ENCODE data around the gene DESI1. TPM values are rescaled to one million over a fixed set of nuclear protein-coding genes. Genes with fewer than 3 reads are reported as not detected.
A peak's percentile ranks its signal among the peaks of the same experiment; 100 is the strongest.

Gene DESI1
- total RNA-seq, 2 experiments from 2014 or later = 48.0 to 55.1 TPM

- H3K27me3 Mint-ChIP-seq = no peaks in the 10 kb centered on the region
- POLR2A ChIA-PET = interaction anchor here (0.7 to 5.2 kb wide), 7 partner anchors 16 to 495 kb away, joined by 3 to 37 read pairs (median 5); partner anchors contain the start of gene PMM1
Measured at GRCh38 chr22:41621911-41622179, 1.0 kb upstream of the DESI1 start.

GRCh38 chr22:41621099-41621910 lies 462 bp upstream of the DESI1 start, which contains the start of gene XRCC6:
TSS of gene XRCC6 (plus strand) at chr22:41621295. CDS start at chr22:41622005, 710 bp downstream.
- intact Hi-C loops (cut with micrococcal nuclease) = no loop called here
- peak within 1 kb of the TSS; percentile 98 for H3K4me3 Mint-ChIP-seq
- no peaks in the 10 kb centered on the region for H3K27me3 Mint-ChIP-seq
- DNase-seq (peak; percentile 100), ATAC-seq (peak; percentile 95)
- TF ChIP-seq, protein P1, sequence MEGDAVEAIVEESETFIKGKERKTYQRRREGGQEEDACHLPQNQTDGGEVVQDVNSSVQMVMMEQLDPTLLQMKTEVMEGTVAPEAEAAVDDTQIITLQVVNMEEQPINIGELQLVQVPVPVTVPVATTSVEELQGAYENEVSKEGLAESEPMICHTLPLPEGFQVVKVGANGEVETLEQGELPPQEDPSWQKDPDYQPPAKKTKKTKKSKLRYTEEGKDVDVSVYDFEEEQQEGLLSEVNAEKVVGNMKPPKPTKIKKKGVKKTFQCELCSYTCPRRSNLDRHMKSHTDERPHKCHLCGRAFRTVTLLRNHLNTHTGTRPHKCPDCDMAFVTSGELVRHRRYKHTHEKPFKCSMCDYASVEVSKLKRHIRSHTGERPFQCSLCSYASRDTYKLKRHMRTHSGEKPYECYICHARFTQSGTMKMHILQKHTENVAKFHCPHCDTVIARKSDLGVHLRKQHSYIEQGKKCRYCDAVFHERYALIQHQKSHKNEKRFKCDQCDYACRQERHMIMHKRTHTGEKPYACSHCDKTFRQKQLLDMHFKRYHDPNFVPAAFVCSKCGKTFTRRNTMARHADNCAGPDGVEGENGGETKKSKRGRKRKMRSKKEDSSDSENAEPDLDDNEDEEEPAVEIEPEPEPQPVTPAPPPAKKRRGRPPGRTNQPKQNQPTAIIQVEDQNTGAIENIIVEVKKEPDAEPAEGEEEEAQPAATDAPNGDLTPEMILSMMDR (IDR thresholded peaks at IDR 0.05) = no peak
- H3K4me1 Mint-ChIP-seq (ENCODE audit: low read depth) = peaks cover 49% of the 10 kb centered on the region
- H3K27ac Mint-ChIP-seq = peak within 1 kb of the TSS; percentile 98
- POLR2A ChIA-PET = interaction anchor here (0.6 to 5.2 kb wide), 19 partner anchors 13 to 1073 kb away, joined by 3 to 37 read pairs (median 3); partner anchors contain the start of genes ACO2, PHF5A, PMM1 and RANGAP1
- no peaks in the 10 kb centered on the region for H3K9me3 Mint-ChIP-seq
- peaks cover 60% of the 10 kb centered on the region for H3K36me3 Mint-ChIP-seq (ENCODE audit: low read depth)
- CTCF ChIA-PET = interaction anchor here (0.6 to 1.4 kb wide), 7 partner anchors 17 to 95 kb away, joined by 3 read pairs; partner anchors contain the start of gene PMM1

More at GRCh38 chr22:41621911-41622179, 1.0 kb upstream of the DESI1 start:
- Mint-ChIP-seq H3K27ac (peak overlapping the region; percentile 98), H3K4me3 (peak overlapping the region; percentile 98), H3K4me1 (ENCODE audit: low read depth) (peaks cover 45% of the 10 kb centered on the region), H3K36me3 (ENCODE audit: low read depth) (peaks cover 56% of the 10 kb centered on the region), H3K9me3 (no peaks in the 10 kb centered on the region)
- CTCF ChIA-PET = interaction anchor here (0.6 to 1.1 kb wide), 3 partner anchors 17 to 79 kb away, joined by 3 read pairs; no protein-coding TSS in a partner anchor
- DNase-seq (no peak), ATAC-seq (no peak)
- intact Hi-C loops (cut with micrococcal nuclease) = no loop called here
- TF ChIP-seq, protein P1 (IDR thresholded peaks at IDR 0.05) = no peak

- peaks cover 59% of the 10 kb centered on the region for H3K36me3 Mint-ChIP-seq (ENCODE audit: low read depth)
- H3K27ac Mint-ChIP-seq = peak overlapping the region; percentile 98
- H3K9me3 Mint-ChIP-seq = no peaks in the 10 kb centered on the region
- peak; percentile 15 for ATAC-seq
- POLR2A ChIA-PET = interaction anchor here (0.9 to 5.2 kb wide), 23 partner anchors 9 to 334 kb away, joined by 3 to 37 read pairs (median 5); partner anchors contain the start of genes ACO2, CCDC134, PHF5A and PMM1
- intact Hi-C loops (cut with micrococcal nuclease) = loop anchor here (1.0 kb wide), 1 partner anchor 30 kb away; no protein-coding TSS in a partner anchor
- peaks cover 48% of the 10 kb centered on the region for H3K4me1 Mint-ChIP-seq (ENCODE audit: low read depth)
- H3K27me3 Mint-ChIP-seq = no peaks in the 10 kb centered on the region
- peak; percentile 68 for DNase-seq
- peak overlapping the region; percentile 98 for H3K4me3 Mint-ChIP-seq
- TF ChIP-seq, protein P1 (IDR thresholded peaks at IDR 0.05) = no peak
- CTCF ChIA-PET = interaction anchor here (1.4 to 2.2 kb wide), 3 partner anchors 16 to 46 kb away, joined by 3 to 10 read pairs (median 4); partner anchors contain the start of gene PMM1
Measured at GRCh38 chr22:41619979-41620588, 759 bp downstream of the DESI1 start.

- CTCF ChIA-PET = interaction anchor here (0.8 to 2.1 kb wide), 3 partner anchors 27 to 54 kb away, joined by 3 to 5 read pairs (median 4); no protein-coding TSS in a partner anchor
- POLR2A ChIA-PET = interaction anchor here (1.1 kb wide), 2 partner anchors 23 to 62 kb away, joined by 3 read pairs; partner anchors contain the start of gene PMM1
- no peak overlapping the region for H3K27ac Mint-ChIP-seq
- no peak for DNase-seq
- ATAC-seq = no peak
- H3K4me3 Mint-ChIP-seq = no peak overlapping the region
- intact Hi-C loops (cut with micrococcal nuclease) = no loop called here
- TF ChIP-seq, protein P1 (IDR thresholded peaks at IDR 0.05) = no peak
- H3K9me3 Mint-ChIP-seq = no peaks in the 10 kb centered on the region
- no peaks in the 10 kb centered on the region for H3K27me3 Mint-ChIP-seq
- H3K4me1 Mint-ChIP-seq (ENCODE audit: low read depth) = peaks cover 24% of the 10 kb centered on the region
- H3K36me3 Mint-ChIP-seq (ENCODE audit: low read depth) = peaks cover 40% of the 10 kb centered on the region
Measured at GRCh38 chr22:41613456-41613855, 7.4 kb downstream of the DESI1 start.

All from activated CD8-positive, alpha-beta T cell treated with anti-CD3 and anti-CD28 coated beads for 36 hours (primary cell).